Body of pancreas (tissue), 4 donors: ENCODE results near the gene BCR.

Experiments used
- CTCF ChIP-seq, 7 experiments: fragments of 450-650 bp in 4 of 7; fragments of 200-600 bp in 3 of 7; sonication (generic) in 3 of 7; IDR thresholded peaks; one replicate each; pipeline ENCODE4 v1.5.1; 2016 to 2019; ENCODE audit warnings: antibody characterized with exemption in 7 of 7
- POLR2A ChIP-seq, 3 donors: fragments of 450-650 bp; IDR thresholded peaks; one replicate each; pipeline ENCODE4 v1.6.1; 2016; ENCODE audit warnings: antibody characterized with exemption in 3 of 3, mild to moderate bottlenecking in 2 of 3

GRCh38 chr22:23152238-23153114 lies 27.8 kb upstream of the BCR start:
- TF ChIP-seq CTCF (IDR thresholded peaks at IDR 0.05), result no peak
- TF ChIP-seq POLR2A (IDR thresholded peaks at IDR 0.05), result no peak
